ENCODE measurements around the gene NAT9. TPM values are rescaled to one million over a fixed set of nuclear protein-coding genes. Genes with fewer than 3 reads are reported as not detected.

Gene NAT9
- total RNA-seq, 2 donors from 2014 or later: 58.3 to 77.3 TPM

DNA sequence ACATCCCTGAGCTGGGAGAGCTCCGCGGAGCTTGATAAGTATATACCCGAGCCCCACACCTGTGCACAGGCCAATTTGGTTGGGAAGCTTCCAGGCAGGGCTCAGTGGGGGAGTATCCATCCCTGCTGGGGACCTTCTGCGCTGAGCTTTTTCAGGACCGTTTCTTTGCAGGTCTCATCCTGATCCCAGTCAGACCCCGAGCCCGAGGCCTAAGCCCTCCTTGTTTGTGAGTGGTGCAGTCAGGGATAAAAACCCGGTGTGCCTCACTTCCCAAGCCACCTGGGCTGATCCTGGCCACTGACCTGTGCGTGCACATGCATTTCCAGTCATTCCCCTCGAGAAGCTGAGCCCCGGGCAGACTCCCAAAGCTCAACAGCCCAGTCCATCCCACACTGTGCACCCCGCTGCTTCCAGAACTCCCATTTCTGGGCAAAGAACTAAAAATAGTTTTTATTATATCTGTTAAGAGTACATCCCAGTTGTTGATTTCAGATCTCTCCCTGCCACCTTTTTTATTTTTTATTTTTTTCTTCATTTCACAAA, 27.3 kb upstream of the NAT9 start:
- no peaks in the 10 kb centered on the region for H3K4me1 ChIP-seq (ENCODE audit: control insufficient read depth, insufficient read depth, low read length)
- Mint-ChIP-seq H3K27ac (no peak overlapping the region), H3K9me3 (no peaks in the 10 kb centered on the region), H3K36me3 (ENCODE audit: low read depth) (peaks cover 32% of the 10 kb centered on the region), H3K4me3 (no peak overlapping the region), H3K27me3 (ENCODE audit: insufficient read depth) (no peaks in the 10 kb centered on the region), H3K4me1 (no peaks in the 10 kb centered on the region)
- no peak overlapping the region for H3K27ac ChIP-seq (ENCODE audit: low read depth, low read length)
- peaks cover 47% of the 10 kb centered on the region for H3K36me3 ChIP-seq (ENCODE audit: control insufficient read depth, insufficient read depth, low read length)
- TF ChIP-seq, protein P1, sequence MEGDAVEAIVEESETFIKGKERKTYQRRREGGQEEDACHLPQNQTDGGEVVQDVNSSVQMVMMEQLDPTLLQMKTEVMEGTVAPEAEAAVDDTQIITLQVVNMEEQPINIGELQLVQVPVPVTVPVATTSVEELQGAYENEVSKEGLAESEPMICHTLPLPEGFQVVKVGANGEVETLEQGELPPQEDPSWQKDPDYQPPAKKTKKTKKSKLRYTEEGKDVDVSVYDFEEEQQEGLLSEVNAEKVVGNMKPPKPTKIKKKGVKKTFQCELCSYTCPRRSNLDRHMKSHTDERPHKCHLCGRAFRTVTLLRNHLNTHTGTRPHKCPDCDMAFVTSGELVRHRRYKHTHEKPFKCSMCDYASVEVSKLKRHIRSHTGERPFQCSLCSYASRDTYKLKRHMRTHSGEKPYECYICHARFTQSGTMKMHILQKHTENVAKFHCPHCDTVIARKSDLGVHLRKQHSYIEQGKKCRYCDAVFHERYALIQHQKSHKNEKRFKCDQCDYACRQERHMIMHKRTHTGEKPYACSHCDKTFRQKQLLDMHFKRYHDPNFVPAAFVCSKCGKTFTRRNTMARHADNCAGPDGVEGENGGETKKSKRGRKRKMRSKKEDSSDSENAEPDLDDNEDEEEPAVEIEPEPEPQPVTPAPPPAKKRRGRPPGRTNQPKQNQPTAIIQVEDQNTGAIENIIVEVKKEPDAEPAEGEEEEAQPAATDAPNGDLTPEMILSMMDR (conservative IDR thresholded peaks at IDR 0.05): no peak
- H3K27me3 ChIP-seq (ENCODE audit: control insufficient read depth, insufficient read depth, low read length, poor library complexity, severe bottlenecking): no peaks in the 10 kb centered on the region
- DNase-seq: no peak
- H3K9ac ChIP-seq (ENCODE audit: extremely low read depth, low read length, poor library complexity, severe bottlenecking): no peak overlapping the region
- no peak overlapping the region for H3K4me3 ChIP-seq (ENCODE audit: low read length)
- 89 to 90% methylated on average over 4 to 11 of the region's 12 CpGs for WGBS, 2 experiments (ENCODE audit: insufficient coverage in 1 of 2, insufficient read length in 1 of 2)
- no peaks in the 10 kb centered on the region for H3K9me3 ChIP-seq (ENCODE audit: control insufficient read depth, low read length)

DNA sequence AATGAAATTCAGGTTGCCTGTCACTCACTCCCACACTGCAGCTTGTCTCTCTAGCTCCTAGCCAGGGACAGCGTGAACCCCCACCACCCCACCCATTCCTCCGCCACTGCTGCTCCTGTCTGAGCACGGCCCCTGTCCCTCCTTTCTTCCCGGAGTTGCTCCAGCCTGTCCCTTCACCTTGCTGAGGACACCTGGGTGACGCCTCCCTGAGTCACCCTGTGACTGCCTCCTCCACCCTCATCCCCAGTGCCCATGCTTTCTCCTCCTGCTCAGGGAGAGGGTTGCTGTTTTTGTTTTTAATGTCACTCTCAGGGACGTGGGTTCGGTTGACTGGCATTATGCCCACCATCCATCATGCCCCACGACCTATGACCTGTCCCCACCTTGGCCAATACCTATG, 25.8 kb upstream of the NAT9 start:
- TF ChIP-seq, protein P1 (conservative IDR thresholded peaks at IDR 0.05): no peak
- Histone ChIP-seq H3K27ac (ENCODE audit: low read depth, low read length) (no peak overlapping the region), H3K27me3 (ENCODE audit: control insufficient read depth, insufficient read depth, low read length, poor library complexity, severe bottlenecking) (no peaks in the 10 kb centered on the region), H3K4me1 (ENCODE audit: control insufficient read depth, insufficient read depth, low read length) (no peaks in the 10 kb centered on the region), H3K9me3 (ENCODE audit: control insufficient read depth, low read length) (no peaks in the 10 kb centered on the region), H3K9ac (ENCODE audit: extremely low read depth, low read length, poor library complexity, severe bottlenecking) (no peak overlapping the region), H3K36me3 (ENCODE audit: control insufficient read depth, insufficient read depth, low read length) (peaks cover 51% of the 10 kb centered on the region), H3K4me3 (ENCODE audit: low read length) (no peak overlapping the region)
- H3K4me3 Mint-ChIP-seq: no peak overlapping the region
- H3K27me3 Mint-ChIP-seq (ENCODE audit: insufficient read depth): no peaks in the 10 kb centered on the region
- H3K27ac Mint-ChIP-seq: no peak overlapping the region
- H3K36me3 Mint-ChIP-seq (ENCODE audit: low read depth): peaks cover 37% of the 10 kb centered on the region
- no peaks in the 10 kb centered on the region for H3K9me3 Mint-ChIP-seq
- peaks cover 3% of the 10 kb centered on the region for H3K4me1 Mint-ChIP-seq
- WGBS, 2 experiments (ENCODE audit: insufficient coverage in 1 of 2, insufficient read length in 1 of 2): 69 to 81% methylated on average over 3 to 8 of the region's 8 CpGs
- DNase-seq: no peak

DNA sequence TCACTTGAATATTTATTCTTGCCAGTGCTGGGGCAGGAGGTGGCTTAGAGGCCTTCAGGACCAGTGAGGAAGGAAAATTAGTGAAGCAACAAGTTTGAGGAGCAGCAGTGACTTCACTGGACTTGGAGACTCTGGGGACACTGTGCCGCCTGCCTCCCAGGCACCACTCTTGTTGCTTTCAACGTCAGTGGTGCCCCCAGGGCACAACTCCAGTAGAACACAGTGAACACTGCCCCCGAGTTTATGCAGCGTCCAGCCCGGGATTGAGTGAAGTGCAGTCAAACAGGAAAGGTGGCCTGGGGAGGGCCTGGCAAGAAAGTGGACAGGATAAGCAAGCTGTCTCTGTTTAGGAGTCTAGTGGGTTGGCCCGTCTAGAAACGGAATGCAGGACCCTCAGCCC, 24.4 kb upstream of the NAT9 start:
- peaks cover 46% of the 10 kb centered on the region for H3K36me3 Mint-ChIP-seq (ENCODE audit: low read depth)
- H3K9ac ChIP-seq (ENCODE audit: extremely low read depth, low read length, poor library complexity, severe bottlenecking): no peak overlapping the region
- TF ChIP-seq, protein P1 (conservative IDR thresholded peaks at IDR 0.05): no peak
- no peak overlapping the region for H3K27ac ChIP-seq (ENCODE audit: low read depth, low read length)
- H3K27me3 Mint-ChIP-seq (ENCODE audit: insufficient read depth): no peaks in the 10 kb centered on the region
- no peak for DNase-seq
- H3K9me3 Mint-ChIP-seq: no peaks in the 10 kb centered on the region
- no peak overlapping the region for H3K4me3 ChIP-seq (ENCODE audit: low read length)
- H3K4me1 ChIP-seq (ENCODE audit: control insufficient read depth, insufficient read depth, low read length): no peaks in the 10 kb centered on the region
- 89 to 97% methylated on average over 5 to 7 of the region's 7 CpGs for WGBS, 2 experiments (ENCODE audit: insufficient coverage in 1 of 2, insufficient read length in 1 of 2)
- H3K36me3 ChIP-seq (ENCODE audit: control insufficient read depth, insufficient read depth, low read length): peaks cover 62% of the 10 kb centered on the region
- H3K9me3 ChIP-seq (ENCODE audit: control insufficient read depth, low read length): no peaks in the 10 kb centered on the region
- H3K27me3 ChIP-seq (ENCODE audit: control insufficient read depth, insufficient read depth, low read length, poor library complexity, severe bottlenecking): no peaks in the 10 kb centered on the region
- H3K27ac Mint-ChIP-seq: no peak overlapping the region
- peaks cover 3% of the 10 kb centered on the region for H3K4me1 Mint-ChIP-seq
- H3K4me3 Mint-ChIP-seq: no peak overlapping the region
